HG03108 (cell line): ENCODE results near the gene GPR132.

ENCODE experiments used
- ATAC-seq: cut with Tn5 transposase; IDR thresholded peaks from one replicate; pipeline ENCODE4 v1.9.1; 2021; ENCODE audit warnings: moderate library complexity; ENCODE audit not compliant: unreplicated experiment

The GPR132 gene

GRCh38 chr14:105063056-105063455, 2.2 kb downstream of the GPR132 start:
- no peak for ATAC-seq

- no peak for ATAC-seq
Measured at GRCh38 chr14:105062048-105062433, 3.2 kb downstream of the GPR132 start.

GRCh38 chr14:105061428-105062047, 3.7 kb downstream of the GPR132 start:
- ATAC-seq: no peak

GRCh38 chr14:105060751-105061427, 4.3 kb downstream of the GPR132 start:
- no peak for ATAC-seq

- no peak for ATAC-seq
Measured at GRCh38 chr14:105059925-105060565, 5.2 kb downstream of the GPR132 start.

GRCh38 chr14:105059035-105059924, 6.0 kb downstream of the GPR132 start:
- ATAC-seq: no peak

- no peak for ATAC-seq
Measured at GRCh38 chr14:105058521-105059034, 6.7 kb downstream of the GPR132 start.

- ATAC-seq: no peak
Measured at GRCh38 chr14:105056303-105056831, 8.9 kb downstream of the GPR132 start.

GRCh38 chr14:105055736-105056302, 9.4 kb downstream of the GPR132 start:
- no peak for ATAC-seq

- no peak for ATAC-seq
Measured at GRCh38 chr14:105055334-105055733, 9.9 kb downstream of the GPR132 start.

GRCh38 chr14:105053996-105054395, 11.2 kb downstream of the GPR132 start:
- ATAC-seq: no peak

GRCh38 chr14:105053421-105053820, 11.8 kb downstream of the GPR132 start:
- no peak for ATAC-seq

- no peak for ATAC-seq
Measured at GRCh38 chr14:105052110-105052458, 13.1 kb downstream of the GPR132 start.

- ATAC-seq: no peak
Measured at GRCh38 chr14:105051182-105052109, 13.8 kb downstream of the GPR132 start.

- no peak for ATAC-seq
Measured at GRCh38 chr14:105050551-105050897, 14.7 kb downstream of the GPR132 start.

- ATAC-seq: no peak
Measured at GRCh38 chr14:105049753-105050550, 15.3 kb downstream of the GPR132 start.

- ATAC-seq: no peak
Measured at GRCh38 chr14:105047283-105048016, 17.8 kb downstream of the GPR132 start.

- no peak for ATAC-seq
Measured at GRCh38 chr14:105046891-105047282, 18.3 kb downstream of the GPR132 start.
